ENCODE results near the gene NOCT.
"Not testable (repeated sequence)": the region's sequence is repeated elsewhere in the genome, so short reads cannot be mapped to it uniquely, and the experiment has no call there.

Gene NOCT

GRCh38 chr4:139015269-139015947 lies at the start of gene NOCT:
NOCT (plus strand) TSS chr4:139015781; CDS start chr4:139015982, 201 bp downstream.
- DNase-seq, result peak; percentile 96

GRCh38 chr4:138967313-138967712 lies 48.3 kb upstream of the NOCT start:
- DNase-seq, result no peak

GRCh38 chr4:138972956-138973801 lies 42.4 kb upstream of the NOCT start:
- peak; percentile 53 for DNase-seq

- DNase-seq, result no peak
These were observed 40.4 kb upstream of the NOCT start for GRCh38 chr4:138975225-138975624.

- DNase-seq, result no peak
These were observed 39.1 kb upstream of the NOCT start for GRCh38 chr4:138976526-138976925.

- no peak for DNase-seq
These were observed 38.1 kb upstream of the NOCT start for GRCh38 chr4:138977524-138977923.

DNA sequence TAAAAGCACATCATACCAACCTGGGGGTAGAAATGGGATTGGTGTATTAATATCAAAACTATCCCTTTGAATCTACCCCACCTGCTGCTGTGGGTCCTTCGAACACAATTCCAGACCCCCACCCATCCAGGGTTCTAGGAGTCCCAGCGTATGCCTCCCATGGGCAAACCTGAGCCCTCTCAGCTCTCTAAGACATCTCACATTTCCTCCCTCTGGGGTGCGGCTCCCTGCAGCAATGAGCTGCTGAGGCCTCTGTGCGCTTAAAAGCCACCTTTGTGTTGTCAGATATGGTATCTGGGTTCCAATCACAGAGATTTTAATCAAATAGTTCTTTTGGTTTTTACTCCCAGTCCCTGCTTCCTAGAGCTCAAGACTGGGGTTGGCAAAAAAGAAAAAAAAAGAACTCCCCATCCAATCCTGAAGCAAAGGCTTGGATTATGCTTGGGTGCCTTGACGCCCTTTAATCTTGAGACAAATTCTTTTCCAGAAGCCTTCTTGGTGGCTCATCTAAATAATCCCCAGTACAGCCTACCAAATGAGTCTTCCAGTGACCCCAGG lies 37.5 kb upstream of the NOCT start:
- no peak for DNase-seq

DNA sequence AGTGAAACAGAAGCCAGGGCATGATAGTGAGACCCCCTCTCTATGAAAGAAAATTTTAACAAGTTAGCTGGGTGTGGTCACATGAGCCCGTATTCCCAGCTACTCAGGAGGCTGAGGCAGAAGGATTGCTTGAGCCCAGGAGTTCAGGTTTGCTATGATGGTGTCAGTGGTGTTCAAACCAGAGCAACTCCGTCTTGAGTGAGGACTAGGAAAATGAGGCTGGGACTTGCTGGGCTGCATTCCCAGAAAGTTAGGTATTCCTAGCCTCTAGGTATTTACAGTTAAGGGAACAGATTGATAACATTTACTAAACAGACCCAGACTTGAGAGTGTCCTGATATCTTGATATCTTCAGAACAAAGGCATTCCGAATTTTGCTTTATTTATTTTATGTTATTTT lies 37.0 kb upstream of the NOCT start:
- no peak for DNase-seq

DNA sequence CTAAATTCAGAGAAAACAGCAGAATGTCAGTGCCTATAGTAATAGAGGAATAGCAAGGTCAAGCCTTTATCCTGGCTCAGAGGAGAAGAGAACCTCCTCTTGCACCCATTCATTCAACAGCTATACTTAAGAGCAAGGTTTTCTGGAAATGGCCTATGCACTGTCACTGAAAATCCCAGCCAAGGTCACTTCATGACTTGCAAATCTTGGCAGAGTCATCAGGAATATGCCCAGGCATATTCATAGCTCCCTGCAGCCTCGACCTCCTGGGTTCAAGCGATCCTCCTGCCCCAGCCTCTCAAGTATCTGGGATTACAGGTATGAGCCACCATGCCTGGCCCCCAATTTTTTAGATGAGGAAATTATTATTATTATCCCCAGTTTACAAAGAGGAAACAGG lies 35.8 kb upstream of the NOCT start:
- DNase-seq, result no peak

DNA sequence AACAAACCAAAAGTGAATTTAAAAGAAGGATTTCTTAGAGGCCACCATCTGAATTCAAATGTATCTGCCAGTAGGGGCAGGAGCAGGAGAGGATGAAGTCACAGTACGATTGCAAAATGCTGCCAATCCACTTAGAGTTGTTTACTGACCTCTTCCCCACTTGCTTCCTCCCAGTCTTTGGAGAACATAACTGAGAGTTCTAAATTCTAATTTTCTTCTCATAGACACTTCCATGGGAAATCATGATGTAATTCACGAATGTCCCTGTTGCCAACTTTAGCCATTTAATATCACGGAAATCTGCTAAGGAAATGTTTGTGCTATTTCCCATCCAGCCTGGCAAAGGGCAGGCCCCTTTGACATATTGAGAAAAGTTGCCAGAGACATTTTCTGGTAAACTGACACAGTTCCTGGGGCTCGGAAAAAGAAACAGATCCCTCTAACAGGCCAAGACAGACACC lies 33.6 kb upstream of the NOCT start:
- DNase-seq, result no peak

DNA sequence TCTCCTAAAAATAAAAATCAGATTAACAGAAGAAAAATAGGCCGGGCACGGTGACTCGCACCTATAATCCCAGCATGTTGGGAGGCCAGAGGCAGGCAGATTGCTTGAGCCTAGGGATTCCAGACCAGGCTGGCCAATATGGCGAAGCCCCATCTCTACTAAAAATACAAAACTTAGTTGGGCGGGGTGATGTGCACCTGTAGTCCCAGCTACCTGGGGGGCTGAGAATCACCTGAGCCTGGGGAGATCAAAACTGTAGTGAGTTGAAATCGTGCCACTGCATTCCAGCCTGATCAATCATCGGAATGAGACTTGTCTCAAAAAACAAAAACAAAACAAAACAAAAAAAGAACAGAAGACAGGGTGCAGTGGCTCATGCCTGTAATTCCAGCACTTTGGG lies 32.8 kb upstream of the NOCT start:
- DNase-seq, result no peak

DNA sequence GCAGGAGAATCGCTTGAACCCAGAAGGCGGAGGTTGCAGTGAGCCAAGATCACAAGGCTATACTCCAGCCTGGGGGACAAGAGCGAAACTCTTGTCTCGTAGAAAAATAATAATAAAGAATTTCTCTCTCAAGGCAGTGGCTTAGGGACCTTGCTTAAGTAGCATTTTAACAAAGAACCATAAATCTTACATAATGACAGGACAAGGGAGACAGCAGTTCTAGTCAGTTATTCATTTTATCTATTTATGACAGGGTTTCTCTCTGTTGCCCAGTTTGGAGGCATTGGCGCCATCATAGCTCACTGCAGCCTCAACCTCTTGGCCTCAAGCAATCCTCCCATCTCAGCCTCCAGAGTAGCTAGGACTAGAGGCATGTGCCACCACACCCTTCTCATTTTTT lies 31.9 kb upstream of the NOCT start:
- DNase-seq, result no peak

DNA sequence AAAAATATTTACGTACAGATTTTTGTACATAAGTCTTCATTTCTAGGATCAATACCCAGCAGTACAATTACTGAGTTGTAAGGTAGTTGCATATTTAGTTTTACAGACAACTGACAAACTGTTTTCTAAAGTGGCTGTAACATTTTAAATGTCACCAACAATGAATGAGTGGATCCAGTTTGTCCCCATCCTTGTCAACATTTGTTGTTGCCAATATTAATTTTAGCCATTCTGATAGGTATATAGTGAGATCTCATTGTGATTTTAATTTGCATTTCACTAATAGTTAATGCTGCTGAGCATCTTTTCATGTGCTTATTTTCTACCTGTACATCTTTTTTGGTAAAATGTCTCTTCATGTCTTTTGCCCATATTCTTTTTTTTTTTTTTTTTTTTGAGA lies 30.9 kb upstream of the NOCT start:
- no peak for DNase-seq

- DNase-seq, result no peak
These were observed 22.9 kb upstream of the NOCT start for GRCh38 chr4:138992676-138993075.

- no peak for DNase-seq
These were observed 19.5 kb upstream of the NOCT start for GRCh38 chr4:138996090-138996489.

- no peak for DNase-seq
These were observed 15.9 kb upstream of the NOCT start for GRCh38 chr4:138999666-139000065.

- DNase-seq, result not testable (repeated sequence)
These were observed 15.4 kb upstream of the NOCT start for GRCh38 chr4:139000134-139000533.

DNA sequence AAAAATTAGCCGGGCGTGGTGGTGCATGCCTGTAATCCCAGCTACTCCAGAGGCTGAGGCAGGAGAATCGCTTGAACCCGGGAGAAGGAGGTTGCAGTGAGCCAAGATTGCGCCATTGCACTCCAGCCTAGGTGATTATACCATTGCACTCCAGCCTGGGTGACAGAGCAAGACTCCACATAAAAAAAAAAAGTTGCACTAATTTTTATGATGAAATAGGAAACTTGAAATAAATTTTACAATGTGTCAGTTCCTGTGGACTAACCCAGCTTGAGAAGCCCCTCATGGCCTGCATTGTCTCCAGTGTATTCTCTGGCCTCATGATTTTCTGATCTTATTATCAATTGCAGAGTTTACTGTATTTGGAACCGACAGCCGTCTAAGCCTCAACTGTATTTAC lies 14.2 kb upstream of the NOCT start:
- DNase-seq, result not testable (repeated sequence)

GRCh38 chr4:139003668-139004067 lies 11.9 kb upstream of the NOCT start:
- not testable (repeated sequence) for DNase-seq

- DNase-seq, result no peak
These were observed 9.8 kb upstream of the NOCT start for GRCh38 chr4:139005774-139006173.

DNA sequence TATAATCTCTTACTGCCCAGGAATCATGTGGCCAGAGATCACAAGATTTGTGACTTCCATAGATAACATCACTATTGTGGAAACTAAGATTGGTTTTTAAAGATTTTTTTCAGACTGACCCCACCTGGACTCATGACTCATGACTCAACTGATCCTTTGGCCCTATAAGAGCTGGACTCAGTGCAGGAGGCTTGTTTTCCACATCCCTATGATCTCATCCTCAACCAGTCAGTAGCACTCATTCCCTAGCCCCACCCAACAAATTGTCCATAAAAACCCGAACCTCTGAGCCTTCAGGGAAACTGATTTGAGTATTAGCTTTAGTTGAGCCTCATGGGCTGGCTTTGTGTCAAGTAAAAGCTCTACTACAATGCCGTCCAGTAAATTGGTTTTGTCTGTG lies 7.9 kb upstream of the NOCT start:
- DNase-seq, result no peak

- not testable (repeated sequence) for DNase-seq
These were observed 7.3 kb upstream of the NOCT start for GRCh38 chr4:139008278-139008677.

DNA sequence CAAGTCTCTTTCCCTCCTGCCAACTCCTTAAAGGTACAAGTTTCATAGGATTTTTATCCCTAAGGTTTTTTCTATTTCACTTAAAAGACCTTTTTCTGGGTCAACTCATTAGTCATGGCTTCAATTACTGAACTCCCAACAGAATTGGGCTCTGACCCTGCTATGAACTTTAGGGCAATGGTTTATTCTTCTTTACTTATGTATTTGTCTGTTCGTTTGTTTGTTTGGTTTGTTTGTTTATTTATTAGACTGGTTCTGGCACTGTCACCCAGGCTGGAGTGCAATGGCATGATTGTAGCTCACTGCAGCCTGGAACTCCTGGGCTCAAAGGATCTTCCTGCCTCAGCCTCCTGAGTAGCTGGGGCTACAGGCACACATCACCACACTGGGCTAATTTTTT lies 5.9 kb upstream of the NOCT start:
- DNase-seq, result no peak

Measured in eye (tissue), 1 donor.